HEK293 (cell line): ENCODE data around the gene ADAMTSL2.

Experiments
- CTCF ChIA-PET: fragments of 350-600 bp; formaldehyde crosslinking; extraction: SDS; loops from one replicate; lab custom pipeline; 2021; ENCODE audit warnings: antibody characterized with exemption; lab: Yijun Ruan, JAX
- POLR2A ChIA-PET: fragments of 300-600 bp; formaldehyde crosslinking; extraction: SDS; loops from one replicate; lab custom pipeline; 2020; ENCODE audit warnings: antibody characterized with exemption, inconsistent platforms; lab: Yijun Ruan, JAX
- H3K27ac ChIP-seq: fragments of 200-500 bp; sonication (Bioruptor generic); 2 replicates; pipeline ENCODE4 v1.5.1; 2014; ENCODE audit warnings: low read depth, low read length, control low read depth, inconsistent platforms; ENCODE audit errors: extremely low read depth
- H3K36me3 ChIP-seq, 2 experiments: fragments of 200-500 bp in 1 of 2; sonication (Bioruptor generic) in 1 of 2; 1 replicate in 1 of 2; 2 replicates in 1 of 2; pipeline ENCODE4 v1.5.1; 2014 to 2017; ENCODE audit warnings: inconsistent platforms in 2 of 2, low read length in 2 of 2; ENCODE audit not compliant: control insufficient read depth in 2 of 2, insufficient read depth in 1 of 2
- H3K4me1 ChIP-seq: fragments of 200-500 bp; sonication (Bioruptor generic); 2 replicates; pipeline ENCODE4 v1.5.1; 2014; ENCODE audit warnings: mild to moderate bottlenecking, low read length, inconsistent platforms; ENCODE audit not compliant: control insufficient read depth, insufficient read depth
- H3K4me3 ChIP-seq: 2 replicates; pipeline ENCODE4 v1.5.1; 2011; ENCODE audit warnings: low read depth, mild to moderate bottlenecking, control low read depth, low read length, moderate library complexity
- H3K9me3 ChIP-seq: fragments of 200-500 bp; sonication (Bioruptor generic); 2 replicates; pipeline ENCODE4 v1.5.1; 2014; ENCODE audit warnings: low read depth, low read length, inconsistent platforms; ENCODE audit not compliant: control insufficient read depth, insufficient read depth
- EGR2 ChIP-seq: fragments of 450-650 bp; formaldehyde crosslinking; IDR thresholded peaks from 2 replicates; pipeline ENCODE4 v1.5.1; 2016; ENCODE audit warnings: low read depth, missing biosample characterization, missing genetic modification characterization
- MEIS1 ChIP-seq: sonication (generic); formaldehyde crosslinking; IDR thresholded peaks from 2 replicates; pipeline ENCODE4 v1.8.1; 2022; ENCODE audit warnings: missing genetic modification reagents, mild to moderate bottlenecking, borderline replicate concordance
- MYNN ChIP-seq: fragments of 450-650 bp; formaldehyde crosslinking; IDR thresholded peaks from 2 replicates; pipeline ENCODE4 v1.5.1; 2016; ENCODE audit warnings: missing biosample characterization, missing genetic modification characterization, borderline replicate concordance
- OVOL3 ChIP-seq: fragments of 450-650 bp; formaldehyde crosslinking; IDR thresholded peaks from 2 replicates; pipeline ENCODE4 v1.5.1; 2016; ENCODE audit warnings: missing biosample characterization, missing genetic modification characterization
- PRDM2 ChIP-seq: fragments of 450-650 bp; formaldehyde crosslinking; IDR thresholded peaks from 2 replicates; pipeline ENCODE4 v1.5.1; 2016; ENCODE audit warnings: missing biosample characterization, missing genetic modification characterization, borderline replicate concordance
- TCF7L2 ChIP-seq: IDR thresholded peaks from 2 replicates; pipeline ENCODE4 v1.6.1; 2011; ENCODE audit warnings: low read depth, mild to moderate bottlenecking, inconsistent platforms, low read length, moderate library complexity, borderline replicate concordance
- ZBTB20 ChIP-seq: fragments of 450-650 bp; formaldehyde crosslinking; IDR thresholded peaks from 2 replicates; pipeline ENCODE4 v1.5.1; 2016; ENCODE audit warnings: missing biosample characterization, missing genetic modification characterization
- ZBTB48 ChIP-seq: fragments of 450-650 bp; formaldehyde crosslinking; IDR thresholded peaks from 2 replicates; pipeline ENCODE4 v1.5.1; 2016; ENCODE audit warnings: missing biosample characterization, missing genetic modification characterization
- ZFP3 ChIP-seq: fragments of 450-650 bp; formaldehyde crosslinking; IDR thresholded peaks from 2 replicates; pipeline ENCODE4 v1.5.1; 2016; ENCODE audit warnings: low read depth, missing biosample characterization, missing genetic modification characterization
- ZNF174 ChIP-seq: fragments of 450-650 bp; formaldehyde crosslinking; IDR thresholded peaks from 2 replicates; pipeline ENCODE4 v1.5.0; 2017; ENCODE audit warnings: missing biosample characterization, mild to moderate bottlenecking, missing genetic modification characterization
- ZNF19 ChIP-seq: fragments of 450-650 bp; formaldehyde crosslinking; IDR thresholded peaks from 2 replicates; pipeline ENCODE4; 2016; ENCODE audit warnings: missing biosample characterization, missing genetic modification characterization, low read depth
- ZNF433 ChIP-seq: fragments of 450-650 bp; formaldehyde crosslinking; IDR thresholded peaks from 2 replicates; pipeline ENCODE4 v1.5.1; 2016; ENCODE audit warnings: missing biosample characterization, missing genetic modification characterization, low read depth
- ZNF48 ChIP-seq: fragments of 450-650 bp; formaldehyde crosslinking; IDR thresholded peaks from 2 replicates; pipeline ENCODE4 v1.5.1; 2016; ENCODE audit warnings: missing biosample characterization, missing genetic modification characterization
- ZNF664 ChIP-seq: fragments of 450-650 bp; formaldehyde crosslinking; IDR thresholded peaks from 2 replicates; pipeline ENCODE4 v1.5.1; 2016; ENCODE audit warnings: missing biosample characterization, missing genetic modification characterization
- ZNF704 ChIP-seq: fragments of 450-650 bp; formaldehyde crosslinking; IDR thresholded peaks from 2 replicates; pipeline ENCODE4 v1.5.1; 2016; ENCODE audit warnings: missing biosample characterization, missing genetic modification characterization
- ZNF76 ChIP-seq: fragments of 450-650 bp; formaldehyde crosslinking; IDR thresholded peaks from 2 replicates; pipeline ENCODE4; 2016; ENCODE audit warnings: low read depth, missing biosample characterization, missing genetic modification characterization, borderline replicate concordance
- ZNF791 ChIP-seq: fragments of 450-650 bp; formaldehyde crosslinking; IDR thresholded peaks from 2 replicates; pipeline ENCODE4 v1.5.1; 2016; ENCODE audit warnings: missing biosample characterization, missing genetic modification characterization
- ZNF830 ChIP-seq: fragments of 450-650 bp; IDR thresholded peaks from 2 replicates; pipeline ENCODE4 v1.5.0; 2018; ENCODE audit warnings: missing biosample characterization, missing genetic modification characterization, low read depth, mild to moderate bottlenecking, moderate library complexity
- TF ChIP-seq, protein P1 (sequence below): fragments of 450-650 bp; formaldehyde crosslinking; conservative IDR thresholded peaks from 2 replicates; pipeline ENCODE4 v1.5.1; 2016; ENCODE audit warnings: low read depth, missing biosample characterization, missing genetic modification characterization
- TF ChIP-seq, protein P2 (sequence below): fragments of 450-650 bp; formaldehyde crosslinking; IDR thresholded peaks from 2 replicates; pipeline ENCODE4 v1.5.1; 2016; ENCODE audit warnings: missing biosample characterization, missing genetic modification characterization, low read depth
- TF ChIP-seq, protein P3 (sequence below): fragments of 450-650 bp; IDR thresholded peaks from 2 replicates; pipeline ENCODE4 v1.5.1; 2018; ENCODE audit warnings: missing biosample characterization, missing genetic modification characterization

ADAMTSL2 gene

GRCh38 chr9:133531293-133531692 lies 3.2 kb upstream of the ADAMTSL2 start (continued):
- TF ChIP-seq MEIS1 = no peak
- no peak for TF ChIP-seq ZFP3 (tag by site-specific recombination)
- no peak for TF ChIP-seq TCF7L2
- no peak for TF ChIP-seq ZNF76 (tag by site-specific recombination)
- TF ChIP-seq, protein P1, sequence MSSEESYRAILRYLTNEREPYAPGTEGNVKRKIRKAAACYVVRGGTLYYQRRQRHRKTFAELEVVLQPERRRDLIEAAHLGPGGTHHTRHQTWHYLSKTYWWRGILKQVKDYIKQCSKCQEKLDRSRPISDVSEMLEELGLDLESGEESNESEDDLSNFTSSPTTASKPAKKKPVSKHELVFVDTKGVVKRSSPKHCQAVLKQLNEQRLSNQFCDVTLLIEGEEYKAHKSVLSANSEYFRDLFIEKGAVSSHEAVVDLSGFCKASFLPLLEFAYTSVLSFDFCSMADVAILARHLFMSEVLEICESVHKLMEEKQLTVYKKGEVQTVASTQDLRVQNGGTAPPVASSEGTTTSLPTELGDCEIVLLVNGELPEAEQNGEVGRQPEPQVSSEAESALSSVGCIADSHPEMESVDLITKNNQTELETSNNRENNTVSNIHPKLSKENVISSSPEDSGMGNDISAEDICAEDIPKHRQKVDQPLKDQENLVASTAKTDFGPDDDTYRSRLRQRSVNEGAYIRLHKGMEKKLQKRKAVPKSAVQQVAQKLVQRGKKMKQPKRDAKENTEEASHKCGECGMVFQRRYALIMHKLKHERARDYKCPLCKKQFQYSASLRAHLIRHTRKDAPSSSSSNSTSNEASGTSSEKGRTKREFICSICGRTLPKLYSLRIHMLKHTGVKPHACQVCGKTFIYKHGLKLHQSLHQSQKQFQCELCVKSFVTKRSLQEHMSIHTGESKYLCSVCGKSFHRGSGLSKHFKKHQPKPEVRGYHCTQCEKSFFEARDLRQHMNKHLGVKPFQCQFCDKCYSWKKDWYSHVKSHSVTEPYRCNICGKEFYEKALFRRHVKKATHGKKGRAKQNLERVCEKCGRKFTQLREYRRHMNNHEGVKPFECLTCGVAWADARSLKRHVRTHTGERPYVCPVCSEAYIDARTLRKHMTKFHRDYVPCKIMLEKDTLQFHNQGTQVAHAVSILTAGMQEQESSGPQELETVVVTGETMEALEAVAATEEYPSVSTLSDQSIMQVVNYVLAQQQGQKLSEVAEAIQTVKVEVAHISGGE (tag by site-specific recombination) = no peak
- TF ChIP-seq ZNF704 (tag by site-specific recombination) = no peak
- TF ChIP-seq OVOL3 (tag by site-specific recombination) = no peak
- TF ChIP-seq, protein P2, sequence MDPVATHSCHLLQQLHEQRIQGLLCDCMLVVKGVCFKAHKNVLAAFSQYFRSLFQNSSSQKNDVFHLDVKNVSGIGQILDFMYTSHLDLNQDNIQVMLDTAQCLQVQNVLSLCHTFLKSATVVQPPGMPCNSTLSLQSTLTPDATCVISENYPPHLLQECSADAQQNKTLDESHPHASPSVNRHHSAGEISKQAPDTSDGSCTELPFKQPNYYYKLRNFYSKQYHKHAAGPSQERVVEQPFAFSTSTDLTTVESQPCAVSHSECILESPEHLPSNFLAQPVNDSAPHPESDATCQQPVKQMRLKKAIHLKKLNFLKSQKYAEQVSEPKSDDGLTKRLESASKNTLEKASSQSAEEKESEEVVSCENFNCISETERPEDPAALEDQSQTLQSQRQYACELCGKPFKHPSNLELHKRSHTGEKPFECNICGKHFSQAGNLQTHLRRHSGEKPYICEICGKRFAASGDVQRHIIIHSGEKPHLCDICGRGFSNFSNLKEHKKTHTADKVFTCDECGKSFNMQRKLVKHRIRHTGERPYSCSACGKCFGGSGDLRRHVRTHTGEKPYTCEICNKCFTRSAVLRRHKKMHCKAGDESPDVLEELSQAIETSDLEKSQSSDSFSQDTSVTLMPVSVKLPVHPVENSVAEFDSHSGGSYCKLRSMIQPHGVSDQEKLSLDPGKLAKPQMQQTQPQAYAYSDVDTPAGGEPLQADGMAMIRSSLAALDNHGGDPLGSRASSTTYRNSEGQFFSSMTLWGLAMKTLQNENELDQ (tag by site-specific recombination) = no peak
- TF ChIP-seq, protein P3, sequence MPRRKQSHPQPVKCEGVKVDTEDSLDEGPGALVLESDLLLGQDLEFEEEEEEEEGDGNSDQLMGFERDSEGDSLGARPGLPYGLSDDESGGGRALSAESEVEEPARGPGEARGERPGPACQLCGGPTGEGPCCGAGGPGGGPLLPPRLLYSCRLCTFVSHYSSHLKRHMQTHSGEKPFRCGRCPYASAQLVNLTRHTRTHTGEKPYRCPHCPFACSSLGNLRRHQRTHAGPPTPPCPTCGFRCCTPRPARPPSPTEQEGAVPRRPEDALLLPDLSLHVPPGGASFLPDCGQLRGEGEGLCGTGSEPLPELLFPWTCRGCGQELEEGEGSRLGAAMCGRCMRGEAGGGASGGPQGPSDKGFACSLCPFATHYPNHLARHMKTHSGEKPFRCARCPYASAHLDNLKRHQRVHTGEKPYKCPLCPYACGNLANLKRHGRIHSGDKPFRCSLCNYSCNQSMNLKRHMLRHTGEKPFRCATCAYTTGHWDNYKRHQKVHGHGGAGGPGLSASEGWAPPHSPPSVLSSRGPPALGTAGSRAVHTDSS = no peak
- TF ChIP-seq ZNF48 (tag by site-specific recombination) = no peak
- TF ChIP-seq, all 188 proteins: peak for 0

DNA sequence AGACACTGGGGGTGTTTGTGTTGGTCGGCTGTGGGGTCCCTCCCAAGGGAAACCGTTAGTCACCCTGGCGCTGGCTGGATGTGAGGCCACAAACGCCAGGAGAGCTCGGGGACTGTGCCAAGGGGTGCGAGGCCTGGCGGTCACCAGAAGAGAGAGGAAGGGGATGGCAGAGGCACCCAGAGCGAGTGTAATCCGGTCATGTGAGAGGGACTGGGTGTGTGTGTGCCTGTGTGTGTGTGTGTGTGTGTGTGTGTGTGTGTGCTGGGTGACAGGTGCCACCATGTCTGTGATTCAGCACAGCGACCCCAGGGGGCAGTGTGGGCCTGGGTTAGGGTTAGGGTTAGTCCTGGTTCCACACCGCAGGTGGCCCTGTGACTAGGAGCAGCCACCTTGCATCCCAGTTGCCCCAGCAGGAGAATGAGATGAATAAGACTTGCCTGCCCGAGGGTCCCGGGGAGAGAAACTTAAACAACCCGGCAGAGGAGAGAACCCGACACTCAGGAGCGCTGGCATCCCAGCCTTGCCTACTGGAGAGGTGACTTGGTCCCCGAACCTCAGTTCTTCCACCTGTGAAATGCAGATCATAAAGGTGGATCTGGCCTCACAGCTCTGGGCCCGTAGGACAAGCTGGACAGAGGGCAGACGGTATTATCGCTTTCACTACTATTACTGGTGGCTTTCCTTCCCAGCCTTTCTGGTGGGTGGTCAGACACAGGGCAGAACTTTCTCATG lies 1.4 kb upstream of the ADAMTSL2 start:
- CTCF ChIA-PET = interaction anchor here (0.5 to 3.3 kb wide), 21 partner anchors 9 to 769 kb away, joined by 3 to 36 read pairs (median 4); partner anchors contain the start of gene MYMK
- Histone ChIP-seq H3K27ac (no peak overlapping the region), H3K4me3 (no peak overlapping the region), H3K9me3 (no peaks in the 10 kb centered on the region), H3K4me1 (no peaks in the 10 kb centered on the region), H3K36me3 (no peaks in the 10 kb centered on the region)
- POLR2A ChIA-PET = no interaction called here
- TF ChIP-seq ZNF433 (tag by site-specific recombination) (no peak), OVOL3 (tag by site-specific recombination) (no peak), ZBTB20 (tag by site-specific recombination) (no peak; the same call in 1 of the 2 replicates), EGR2 (tag by site-specific recombination) (0 out of 2 replicates have a peak, but pooled peaks have one; percentile 31), ZNF791 (no peak), ZNF48 (tag by site-specific recombination) (no peak), ZNF664 (no peak), PRDM2 (tag by site-specific recombination) (no peak), ZNF174 (tag by site-specific recombination) (no peak), ZNF19 (tag by site-specific recombination) (no peak), ZNF830 (tag by site-specific recombination) (no peak), ZBTB48 (tag by site-specific recombination) (peak; percentile 89), MYNN (no peak)
